Rectal smooth muscle tissue (tissue), 1 donor: ENCODE data around the gene PEX11A.
A peak's percentile ranks its signal among the peaks of the same experiment; 100 is the strongest.
"Not testable (repeated sequence)": the region's sequence is repeated elsewhere in the genome, so short reads cannot be mapped to it uniquely, and the experiment has no call there.

ENCODE experiments used
- H3K27ac ChIP-seq: one replicate; pipeline ENCODE4 v1.7.0; 2013; ENCODE audit warnings: low read depth, low read length, inconsistent platforms
- H3K27me3 ChIP-seq: one replicate; pipeline ENCODE4 v1.7.0; 2013; ENCODE audit warnings: low read length; ENCODE audit not compliant: control insufficient read depth, insufficient read depth
- H3K36me3 ChIP-seq: one replicate; pipeline ENCODE4 v1.7.0; 2013; ENCODE audit warnings: low read length; ENCODE audit not compliant: control insufficient read depth, insufficient read depth
- H3K4me1 ChIP-seq: one replicate; pipeline ENCODE4 v1.7.0; 2013; ENCODE audit warnings: low read length; ENCODE audit not compliant: control insufficient read depth, insufficient read depth
- H3K4me3 ChIP-seq: one replicate; pipeline ENCODE4 v1.7.0; 2013; ENCODE audit warnings: low read length
- H3K9ac ChIP-seq: one replicate; pipeline ENCODE4 v1.7.0; 2013; ENCODE audit warnings: low read length

Gene PEX11A

GRCh38 chr15:89695198-89695597 lies 4.6 kb upstream of the PEX11A start:
- no peaks in the 10 kb centered on the region for H3K36me3 ChIP-seq

GRCh38 chr15:89693696-89694095 lies 3.1 kb upstream of the PEX11A start:
- Histone ChIP-seq H3K27ac (no peak overlapping the region), H3K4me3 (no peak overlapping the region), H3K4me1 (no peaks in the 10 kb centered on the region), H3K9ac (no peak overlapping the region), H3K36me3 (no peaks in the 10 kb centered on the region), H3K27me3 (no peaks in the 10 kb centered on the region)

More at GRCh38 chr15:89695198-89695597, 4.6 kb upstream of the PEX11A start:
- no peaks in the 10 kb centered on the region for H3K27me3 ChIP-seq
- H3K9ac ChIP-seq: no peak overlapping the region
- H3K27ac ChIP-seq: no peak overlapping the region
- H3K4me3 ChIP-seq: no peak overlapping the region
- no peaks in the 10 kb centered on the region for H3K4me1 ChIP-seq

- Histone ChIP-seq H3K27ac (no peak overlapping the region), H3K36me3 (no peaks in the 10 kb centered on the region), H3K4me3 (no peak overlapping the region), H3K4me1 (no peaks in the 10 kb centered on the region), H3K27me3 (no peaks in the 10 kb centered on the region), H3K9ac (no peak overlapping the region)
Measured at GRCh38 chr15:89693091-89693490, 2.5 kb upstream of the PEX11A start.

DNA sequence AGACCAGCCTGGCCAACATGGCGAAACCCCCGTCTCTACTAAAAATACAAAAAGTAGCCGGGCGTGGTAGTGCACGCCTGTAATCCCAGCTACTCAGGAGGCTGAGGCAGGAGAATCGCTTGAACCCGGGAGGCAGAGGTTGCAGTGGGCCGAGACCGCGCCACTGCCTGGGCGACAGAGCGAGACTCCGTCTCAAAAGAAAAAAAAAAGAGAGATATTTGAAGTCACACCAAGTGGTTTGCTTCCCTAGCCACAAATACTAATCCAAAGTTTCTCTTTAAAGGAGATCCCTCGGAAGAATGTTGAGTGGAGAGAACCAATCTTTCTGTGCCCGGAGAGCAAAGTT lies 651 bp downstream of the PEX11A start:
- H3K27me3 ChIP-seq, H3K27ac ChIP-seq: not testable (repeated sequence)
- H3K9ac ChIP-seq: peak overlapping the region; percentile 50

GRCh38 chr15:89686522-89686921 lies 4.0 kb downstream of the PEX11A start:
- Histone ChIP-seq H3K27ac (no peak overlapping the region), H3K9ac (no peak overlapping the region), H3K27me3 (no peaks in the 10 kb centered on the region), H3K36me3 (no peaks in the 10 kb centered on the region), H3K4me3 (no peak overlapping the region), H3K4me1 (no peaks in the 10 kb centered on the region)

More for the DNA sequence above, 651 bp downstream of the PEX11A start:
- peak overlapping the region; percentile 88 for H3K4me3 ChIP-seq
- H3K36me3 ChIP-seq, H3K4me1 ChIP-seq: not testable (repeated sequence)

DNA sequence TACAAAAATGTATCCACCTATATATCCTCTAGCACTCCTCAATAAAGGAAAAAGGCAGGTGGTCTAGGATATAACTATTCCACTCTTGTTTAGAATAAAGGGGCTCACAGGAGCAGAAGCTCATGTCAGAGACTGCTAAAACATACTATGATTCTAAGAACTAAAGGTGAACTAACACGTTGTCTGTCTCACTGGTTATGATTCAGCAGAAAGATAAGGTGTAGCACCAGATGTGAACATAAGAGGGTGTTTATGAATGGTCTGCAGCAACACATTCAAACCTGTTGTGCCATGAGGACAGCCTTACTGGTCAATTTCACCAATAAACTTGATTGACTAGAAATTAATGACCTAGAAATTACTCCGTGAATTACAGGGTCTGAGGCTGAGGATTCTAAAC lies 4.6 kb downstream of the PEX11A start:
- Histone ChIP-seq H3K9ac (no peak overlapping the region), H3K27me3 (no peaks in the 10 kb centered on the region), H3K27ac (no peak overlapping the region), H3K36me3 (no peaks in the 10 kb centered on the region), H3K4me3 (no peak overlapping the region), H3K4me1 (peaks cover 3% of the 10 kb centered on the region)

DNA sequence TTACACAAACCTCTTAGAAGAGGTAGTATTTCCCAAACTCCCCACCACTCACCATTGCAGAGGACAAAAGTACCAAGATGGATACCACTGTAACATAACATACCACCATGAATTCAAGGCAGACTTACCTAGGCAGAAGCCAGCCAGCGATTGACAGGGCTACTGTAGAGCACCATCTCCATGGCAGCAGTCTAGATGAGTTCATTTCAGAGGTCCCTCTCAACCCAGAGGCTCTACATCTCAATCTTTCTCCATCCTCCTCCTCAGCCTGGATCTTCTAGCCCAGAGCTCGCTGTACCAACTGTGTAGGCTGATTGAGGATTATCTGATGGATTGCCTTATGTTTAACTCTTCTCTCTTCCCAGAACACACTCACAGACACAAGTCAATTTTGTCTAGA lies 9.4 kb downstream of the PEX11A start:
- H3K27ac ChIP-seq: peak overlapping the region; percentile 72
- no peaks in the 10 kb centered on the region for H3K27me3 ChIP-seq
- no peak overlapping the region for H3K9ac ChIP-seq
- H3K36me3 ChIP-seq: no peaks in the 10 kb centered on the region
- H3K4me3 ChIP-seq: peak overlapping the region; percentile 21
- H3K4me1 ChIP-seq: peaks cover 11% of the 10 kb centered on the region

- H3K4me1 ChIP-seq: peaks cover 11% of the 10 kb centered on the region
- peak overlapping the region; percentile 72 for H3K27ac ChIP-seq
- H3K27me3 ChIP-seq: no peaks in the 10 kb centered on the region
- H3K9ac ChIP-seq: no peak overlapping the region
- peak overlapping the region; percentile 21 for H3K4me3 ChIP-seq
- H3K36me3 ChIP-seq: no peaks in the 10 kb centered on the region
Measured at GRCh38 chr15:89680282-89680873, 10.2 kb downstream of the PEX11A start.

- Histone ChIP-seq H3K9ac (no peak within 1 kb of the TSS), H3K27me3 (no peaks in the 10 kb centered on the region), H3K36me3 (no peaks in the 10 kb centered on the region), H3K4me3 (no peak within 1 kb of the TSS), H3K4me1 (peaks cover 11% of the 10 kb centered on the region), H3K27ac (peak within 1 kb of the TSS; percentile 72)
Measured at GRCh38 chr15:89679212-89679611, 11.3 kb downstream of the PEX11A start, which contains the start of gene PLIN1. Gene PLIN1, minus strand, starts transcription at chr15:89679367. Its CDS starts 1,878 bp downstream, at chr15:89677489.

GRCh38 chr15:89677381-89677780 lies 13.2 kb downstream of the PEX11A start:
- Histone ChIP-seq H3K27me3 (no peaks in the 10 kb centered on the region), H3K36me3 (no peaks in the 10 kb centered on the region), H3K4me1 (peaks cover 11% of the 10 kb centered on the region), H3K4me3 (no peak overlapping the region), H3K27ac (no peak overlapping the region), H3K9ac (no peak overlapping the region)

DNA sequence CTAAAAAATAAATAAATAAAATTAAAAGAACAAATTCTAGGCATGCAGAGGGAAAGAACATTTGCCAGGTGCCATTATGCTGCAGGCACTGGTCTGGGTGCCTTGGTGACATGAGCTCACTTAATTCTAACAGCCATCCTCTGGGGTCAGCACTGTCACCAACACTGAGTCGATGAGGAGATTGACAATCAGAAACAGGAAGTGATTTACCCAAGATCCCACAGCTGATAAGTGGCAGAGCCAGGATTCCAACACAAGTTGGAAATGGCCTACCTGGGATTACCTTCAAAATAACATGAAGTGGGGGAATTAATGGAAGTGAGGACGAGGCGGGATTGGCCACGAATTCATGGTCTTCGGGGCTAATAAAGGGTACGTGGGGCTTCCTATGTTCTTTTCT lies 14.9 kb downstream of the PEX11A start:
- H3K4me3 ChIP-seq: no peak overlapping the region
- H3K27me3 ChIP-seq: no peaks in the 10 kb centered on the region
- H3K36me3 ChIP-seq: no peaks in the 10 kb centered on the region
- H3K9ac ChIP-seq: no peak overlapping the region
- peaks cover 5% of the 10 kb centered on the region for H3K4me1 ChIP-seq
- no peak overlapping the region for H3K27ac ChIP-seq

DNA sequence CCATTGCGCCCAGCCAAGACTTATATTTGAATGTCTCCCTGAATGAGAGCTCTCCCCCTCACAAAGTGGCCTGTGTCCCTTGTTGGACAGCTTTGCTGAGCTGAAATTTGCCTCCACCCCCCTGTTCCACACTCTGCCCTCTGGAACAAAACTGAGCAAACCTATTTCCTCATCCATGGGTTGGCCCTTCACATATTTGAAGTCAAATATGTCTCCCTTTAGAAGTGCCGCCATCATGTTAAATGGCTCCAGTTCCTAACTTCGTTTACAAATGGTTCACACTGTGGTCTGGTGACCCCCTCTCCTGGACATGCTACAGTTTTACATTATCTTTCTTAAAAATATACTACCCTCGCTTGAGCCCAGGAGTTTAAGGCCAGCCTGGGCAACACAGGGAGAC lies 16.0 kb downstream of the PEX11A start:
- no peaks in the 10 kb centered on the region for H3K27me3 ChIP-seq
- H3K27ac ChIP-seq: no peak overlapping the region
- no peak overlapping the region for H3K9ac ChIP-seq
- H3K36me3 ChIP-seq: no peaks in the 10 kb centered on the region
- no peaks in the 10 kb centered on the region for H3K4me1 ChIP-seq
- no peak overlapping the region for H3K4me3 ChIP-seq

DNA sequence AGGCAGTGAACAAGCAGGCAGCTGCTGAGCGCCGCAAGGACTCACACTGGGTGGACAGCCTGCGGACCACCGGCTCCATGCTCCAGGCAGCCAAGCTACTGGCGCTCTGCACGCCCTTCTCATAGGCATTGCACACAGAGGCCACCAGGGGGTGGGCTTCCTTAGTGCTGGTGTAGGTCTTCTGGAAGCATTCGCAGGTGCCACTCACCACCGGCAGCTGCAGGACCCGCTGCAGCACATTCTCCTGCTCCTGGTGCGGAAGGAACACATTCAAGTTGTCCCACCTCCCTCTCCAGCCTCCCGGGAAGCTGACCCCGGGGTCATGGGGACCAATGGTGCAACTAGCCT lies 17.4 kb downstream of the PEX11A start:
- no peaks in the 10 kb centered on the region for H3K36me3 ChIP-seq
- H3K4me1 ChIP-seq: no peaks in the 10 kb centered on the region
- no peak overlapping the region for H3K27ac ChIP-seq
- H3K4me3 ChIP-seq: no peak overlapping the region
- no peak overlapping the region for H3K9ac ChIP-seq
- H3K27me3 ChIP-seq: no peaks in the 10 kb centered on the region
